BJ (cell line): Measurements from ENCODE around the gene CACNA2D2. TPM values are rescaled to one million over a fixed set of nuclear protein-coding genes. Genes with fewer than 3 reads are reported as not detected.

Source experiments
- CTCF ChIA-PET: fragments of 350-600 bp; formaldehyde crosslinking; extraction: SDS; loops from one replicate; lab custom pipeline; 2021; ENCODE audit warnings: antibody characterized with exemption, inconsistent platforms; lab: Yijun Ruan, JAX
- POLR2A ChIA-PET: fragments of 300-600 bp; sonication (Branson Sonifier 250); formaldehyde crosslinking; extraction: SDS; loops from one replicate; lab custom pipeline; 2021; ENCODE audit warnings: antibody characterized with exemption; lab: Charles Lee
- DNase-seq: peaks from one replicate; pipeline ENCODE4 v3.0.0-alpha.2; 2011; ENCODE audit warnings: low read depth
- H3K27me3 ChIP-seq: 2 replicates; pipeline ENCODE4 v1.6.0; 2011; ENCODE audit warnings: low read length; ENCODE audit not compliant: control insufficient read depth, insufficient read depth
- H3K36me3 ChIP-seq: 2 replicates; pipeline ENCODE4 v1.5.1; 2011; ENCODE audit warnings: low read length; ENCODE audit not compliant: control insufficient read depth, insufficient read depth
- H3K4me3 ChIP-seq: 2 replicates; pipeline ENCODE4 v1.5.1; 2011; ENCODE audit warnings: low read depth, mild to moderate bottlenecking, control low read depth, low read length
- polyA plus RNA-seq: library from polyadenylated mRNA; depleted of rRNA; stranded (reverse); fragments of >200 nt; gene quantifications from 2 replicates; pipeline ENCODE4 v1.2.3, GENCODE V29; 2011
- TF ChIP-seq, protein P1 (sequence below): IDR thresholded peaks from 2 replicates; pipeline ENCODE4 v1.5.1; 2011; ENCODE audit warnings: low read depth, mild to moderate bottlenecking, control low read depth, inconsistent platforms, low read length, moderate library complexity; ENCODE audit not compliant: insufficient read depth

The CACNA2D2 gene
- polyA plus RNA-seq, 1 experiment, result 0.11 TPM

DNA sequence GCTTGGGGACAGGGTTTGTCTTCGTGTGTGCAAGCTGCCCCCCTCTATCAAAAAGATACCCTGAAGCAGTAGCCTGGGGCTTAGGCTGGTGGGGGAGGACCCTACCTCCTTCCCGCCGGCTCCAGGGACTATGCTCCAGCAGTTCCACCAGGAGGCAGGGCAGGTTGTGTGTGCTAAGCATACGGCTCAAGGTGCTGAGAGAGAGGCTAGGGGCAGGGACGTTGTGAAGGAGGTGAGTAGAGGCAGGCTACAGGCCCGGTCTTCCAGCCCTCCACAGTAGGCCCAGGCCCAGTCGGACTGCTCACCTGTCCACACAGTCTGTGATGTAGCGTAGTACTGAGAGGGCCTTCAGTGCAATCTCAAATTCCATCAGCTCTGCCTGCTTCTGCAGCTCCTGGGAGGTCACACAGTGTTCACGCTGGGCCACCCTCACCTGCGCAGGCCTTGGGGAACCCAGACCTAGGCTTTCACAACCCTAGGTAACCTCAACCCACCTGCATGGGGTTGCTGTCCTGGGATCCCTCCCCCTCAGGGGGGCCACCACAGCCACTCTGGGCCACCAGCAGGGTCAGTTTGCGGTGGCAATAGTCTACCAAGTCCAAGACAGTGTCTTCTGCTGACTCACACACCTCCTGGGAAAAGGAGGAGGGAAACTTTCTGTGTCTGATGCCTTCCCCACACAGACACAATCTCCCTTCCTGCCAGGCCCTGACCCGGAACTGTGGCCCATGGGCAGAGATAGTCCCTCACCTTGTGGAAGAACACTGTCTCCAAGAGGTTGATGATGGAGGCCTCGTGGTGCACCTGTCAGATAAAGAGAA, 160.4 kb downstream of the CACNA2D2 start:
- H3K4me3 ChIP-seq, result no peak overlapping the region
- CTCF ChIA-PET, result interaction anchor here (0.6 to 2.7 kb wide), 4 partner anchors 8 to 199 kb away, joined by 3 to 10 read pairs (median 4); partner anchors contain the start of genes CYB561D2 and NPRL2
- TF ChIP-seq, protein P1, sequence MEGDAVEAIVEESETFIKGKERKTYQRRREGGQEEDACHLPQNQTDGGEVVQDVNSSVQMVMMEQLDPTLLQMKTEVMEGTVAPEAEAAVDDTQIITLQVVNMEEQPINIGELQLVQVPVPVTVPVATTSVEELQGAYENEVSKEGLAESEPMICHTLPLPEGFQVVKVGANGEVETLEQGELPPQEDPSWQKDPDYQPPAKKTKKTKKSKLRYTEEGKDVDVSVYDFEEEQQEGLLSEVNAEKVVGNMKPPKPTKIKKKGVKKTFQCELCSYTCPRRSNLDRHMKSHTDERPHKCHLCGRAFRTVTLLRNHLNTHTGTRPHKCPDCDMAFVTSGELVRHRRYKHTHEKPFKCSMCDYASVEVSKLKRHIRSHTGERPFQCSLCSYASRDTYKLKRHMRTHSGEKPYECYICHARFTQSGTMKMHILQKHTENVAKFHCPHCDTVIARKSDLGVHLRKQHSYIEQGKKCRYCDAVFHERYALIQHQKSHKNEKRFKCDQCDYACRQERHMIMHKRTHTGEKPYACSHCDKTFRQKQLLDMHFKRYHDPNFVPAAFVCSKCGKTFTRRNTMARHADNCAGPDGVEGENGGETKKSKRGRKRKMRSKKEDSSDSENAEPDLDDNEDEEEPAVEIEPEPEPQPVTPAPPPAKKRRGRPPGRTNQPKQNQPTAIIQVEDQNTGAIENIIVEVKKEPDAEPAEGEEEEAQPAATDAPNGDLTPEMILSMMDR, result no peak
- no peaks in the 10 kb centered on the region for H3K27me3 ChIP-seq
- POLR2A ChIA-PET, result no interaction called here
- H3K36me3 ChIP-seq, result no peaks in the 10 kb centered on the region
- no peak for DNase-seq

DNA sequence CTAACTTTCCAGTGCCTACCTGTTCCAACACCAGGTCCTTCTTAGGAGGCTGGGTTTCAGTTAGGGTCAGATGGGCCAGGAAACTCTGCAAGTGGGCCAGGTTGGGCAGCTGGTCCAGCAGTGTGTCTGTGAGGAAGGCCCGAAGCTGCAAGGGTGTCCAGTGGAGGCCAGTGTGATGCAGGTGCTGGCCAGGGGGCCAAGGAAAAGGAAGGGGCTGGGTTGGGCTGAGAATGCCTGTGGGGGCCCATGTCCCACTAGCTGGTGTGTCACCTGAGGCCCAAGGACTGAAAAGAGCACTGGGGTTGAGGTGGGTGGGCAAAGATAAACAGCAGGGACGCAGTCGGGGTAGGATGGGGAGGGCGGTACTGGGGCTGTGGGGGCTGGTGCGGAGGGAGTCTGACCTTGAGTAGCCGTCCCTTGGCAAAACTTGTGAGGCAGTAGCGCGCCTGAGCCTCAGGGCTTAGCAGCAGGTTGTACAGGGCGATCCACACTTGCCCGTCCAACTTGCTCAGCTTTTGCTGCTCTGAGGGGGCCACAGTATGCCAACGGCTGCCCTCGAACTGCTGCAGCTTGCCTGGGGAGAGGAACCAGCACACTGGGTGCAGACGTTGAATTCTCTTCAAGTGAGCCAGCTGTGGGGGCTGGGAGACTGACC, 161.3 kb downstream of the CACNA2D2 start:
- Histone ChIP-seq H3K36me3 (no peaks in the 10 kb centered on the region), H3K4me3 (no peak overlapping the region), H3K27me3 (no peaks in the 10 kb centered on the region)
- CTCF ChIA-PET, result interaction anchor here (0.6 to 2.7 kb wide), 2 partner anchors 140 to 200 kb away, joined by 3 to 10 read pairs; no protein-coding TSS in a partner anchor
- TF ChIP-seq, protein P1, result no peak
- DNase-seq, result no peak
- POLR2A ChIA-PET, result no interaction called here

DNA sequence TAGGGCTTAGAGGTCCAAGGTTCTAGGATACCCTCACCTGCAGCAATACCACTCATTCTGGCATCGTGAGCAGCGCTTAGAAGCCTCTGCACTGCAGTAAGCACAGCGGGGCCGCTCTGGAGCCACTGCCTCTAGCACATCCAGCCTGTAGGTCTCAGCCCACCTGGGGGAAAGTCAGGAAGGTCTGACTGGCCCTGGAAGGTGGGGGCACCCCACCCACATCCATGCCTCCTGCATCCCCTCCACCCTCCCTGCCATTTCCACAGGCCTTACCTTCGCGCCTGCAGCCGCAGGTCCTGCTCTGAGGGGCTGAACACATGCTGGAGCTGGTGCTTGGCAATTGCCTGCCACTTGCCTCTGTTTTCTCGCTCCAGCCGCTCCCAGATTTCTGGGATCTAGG, 161.9 kb downstream of the CACNA2D2 start:
- H3K36me3 ChIP-seq, result no peaks in the 10 kb centered on the region
- no peak for DNase-seq
- peak overlapping the region; percentile 60 for H3K4me3 ChIP-seq
- POLR2A ChIA-PET, result no interaction called here
- CTCF ChIA-PET, result interaction anchor here (1.9 to 2.7 kb wide), 2 partner anchors 9 to 201 kb away, joined by 9 to 10 read pairs; partner anchors contain the start of genes CYB561D2 and NPRL2
- H3K27me3 ChIP-seq, result no peaks in the 10 kb centered on the region
- TF ChIP-seq, protein P1, result no peak

DNA sequence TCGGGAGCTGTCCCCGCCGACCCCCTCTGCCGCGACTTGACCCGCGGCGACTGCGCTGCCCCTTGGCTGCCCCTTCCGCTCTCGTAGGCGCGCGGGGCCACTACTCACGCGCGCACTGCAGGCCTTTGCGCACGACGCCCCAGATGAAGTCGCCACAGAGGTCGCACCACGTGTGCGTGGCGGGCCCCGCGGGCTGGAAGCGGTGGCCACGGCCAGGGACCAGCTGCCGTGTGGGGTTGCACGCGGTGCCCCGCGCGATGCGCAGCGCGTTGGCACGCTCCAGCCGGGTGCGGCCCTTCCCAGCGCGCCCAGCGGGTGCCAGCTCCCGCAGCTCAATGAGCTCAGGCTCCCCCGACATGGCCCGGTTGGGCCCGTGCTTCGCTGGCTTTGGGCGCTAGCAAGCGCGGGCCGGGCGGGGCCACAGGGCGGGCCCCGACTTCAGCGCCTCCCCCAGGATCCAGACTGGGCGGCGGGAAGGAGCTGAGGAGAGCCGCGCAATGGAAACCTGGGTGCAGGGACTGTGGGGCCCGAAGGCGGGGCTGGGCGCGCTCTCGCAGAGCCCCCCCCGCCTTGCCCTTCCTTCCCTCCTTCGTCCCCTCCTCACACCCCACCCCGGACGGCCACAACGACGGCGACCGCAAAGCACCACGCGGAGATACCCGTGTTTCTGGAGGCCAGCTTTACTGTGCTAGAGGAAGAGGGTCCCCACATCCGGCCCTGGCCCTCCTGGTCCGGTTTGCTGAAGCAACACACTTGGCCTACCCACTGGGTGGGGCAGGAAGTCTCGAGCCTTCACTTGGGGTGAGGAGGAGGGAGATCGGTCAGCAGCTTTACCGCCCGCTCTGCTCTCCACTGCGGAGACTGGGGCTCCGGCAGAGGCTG, 162.7 kb downstream of the CACNA2D2 start, which contains the start of gene RASSF1:
RASSF1 (minus strand) TSS at position 389 of the 882 bp plus-strand sequence; CDS start at position 358, 31 bp downstream.
- Histone ChIP-seq H3K27me3 (no peaks in the 10 kb centered on the region), H3K36me3 (no peaks in the 10 kb centered on the region), H3K4me3 (peak within 1 kb of the TSS; percentile 60)
- DNase-seq, result no peak
- TF ChIP-seq, protein P1, result no peak
- ChIA-PET POLR2A (no interaction called here), CTCF (interaction anchor here (0.5 to 2.7 kb wide), 5 partner anchors 10 to 985 kb away, joined by 3 to 10 read pairs (median 4); partner anchors contain the start of genes CYB561D2 and NPRL2)
